ENCODE results near the gene C1S.

GRCh38 chr12:7081037-7081436 is 20.5 kb downstream of the C1S start:
- TF ChIP-seq CTCF (IDR thresholded peaks at IDR 0.05) (no peak), POLR2A (IDR thresholded peaks at IDR 0.05) (no peak)

All from vagina (tissue), 2 donors.